Testis (tissue), 2 donors: Measurements from ENCODE around the gene BBS1.

ENCODE experiments used
- CTCF ChIP-seq, 3 experiments: fragments of 450-650 bp in 2 of 3; fragments of 200-600 bp in 1 of 3; sonication (generic) in 1 of 3; IDR thresholded peaks; one replicate each; pipeline ENCODE4 v1.5.1; 2016 to 2019; ENCODE audit warnings: antibody characterized with exemption in 3 of 3, mild to moderate bottlenecking in 2 of 3, moderate library complexity in 1 of 3
- POLR2A ChIP-seq: fragments of 450-650 bp; IDR thresholded peaks from one replicate; pipeline ENCODE4 v1.6.1; 2017; ENCODE audit warnings: antibody characterized with exemption, mild to moderate bottlenecking, moderate library complexity

GRCh38 chr11:66510271-66510989 lies at the start of gene BBS1:
- TF ChIP-seq CTCF (IDR thresholded peaks at IDR 0.05) (no peak), POLR2A (no peak)
